Adipose tissue (tissue), 3 donors: ENCODE results near the gene UBE2L5. TPM values are rescaled to one million over a fixed set of nuclear protein-coding genes. Genes with fewer than 3 reads are reported as not detected.

Experiments used
- H3K27ac ChIP-seq: one replicate; pipeline ENCODE4 v1.5.1; 2013; ENCODE audit warnings: low read depth, low read length
- WGBS, 3 donors: extraction: QIAGEN DNeasy Blood & Tissue Kit; methylation state at CpG; one replicate each; pipeline ENCODE4 v1.1.7; 2013; 5-methylcytosine and 5-hydroxymethylcytosine counted together
- polyA plus RNA-seq, 3 donors: library from polyadenylated mRNA; stranded (reverse); fragments of 200-250 nt; gene quantifications; one replicate each; pipeline ENCODE4 v1.2.3, GENCODE V29; 2013
- donor health status: healthy with polysubstance abuse.
- donor health status: Bipolar disorder and iron deficiency.
- donor health status: healthy.

The UBE2L5 gene
- polyA plus RNA-seq, result under 1 TPM in 2 of 3 donors, not detected in 1; 0.02 to 0.12 TPM

DNA sequence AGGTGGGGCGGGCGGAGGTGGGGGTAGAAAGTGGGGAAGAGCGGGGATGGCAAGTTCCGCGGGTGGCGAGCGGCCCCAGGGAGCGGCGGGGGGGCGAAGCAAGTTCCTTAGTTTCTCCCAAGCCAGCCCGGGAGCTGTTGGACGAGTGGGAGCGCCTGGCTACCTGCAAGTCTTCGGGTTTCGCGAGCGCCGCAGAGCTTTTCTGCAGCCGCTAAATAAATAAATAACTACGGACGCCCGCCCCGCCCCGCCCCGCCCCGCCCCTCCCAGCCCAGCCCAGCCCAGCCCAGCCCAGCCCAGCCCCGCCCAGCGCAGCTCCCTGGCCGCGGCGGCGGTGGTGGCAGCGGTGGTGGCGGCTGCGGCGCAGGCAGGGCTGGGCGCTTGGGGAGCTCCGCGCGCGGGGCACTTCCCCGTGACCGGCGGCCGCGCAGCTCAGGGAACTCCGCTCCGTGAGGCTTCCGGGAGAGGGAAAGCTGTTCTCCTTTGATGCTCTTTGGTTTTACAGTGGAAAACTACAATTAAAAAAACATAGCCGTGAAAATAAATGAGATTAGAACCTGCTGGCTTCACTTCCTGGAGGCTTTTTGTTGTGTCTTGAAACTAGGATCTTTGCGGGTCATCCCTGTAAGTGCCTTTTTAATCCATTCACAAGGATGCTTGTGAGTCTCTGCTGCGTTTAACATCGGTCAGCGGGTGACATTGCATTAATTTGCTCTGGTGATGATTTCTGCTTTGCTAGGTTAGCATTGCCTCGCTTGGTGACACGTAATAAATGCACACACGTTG, at the start of gene UBE2L5:
TSS of gene UBE2L5 (plus strand) at position 440 of the 786 bp plus-strand sequence. CDS start 5,498 bp downstream, outside the sequence.
- H3K27ac ChIP-seq, result peak within 1 kb of the TSS; percentile 85
- 0 to 1% (median 0%) methylated on average over 36 to 56 of the region's 57 CpGs for WGBS, 3 donors

DNA sequence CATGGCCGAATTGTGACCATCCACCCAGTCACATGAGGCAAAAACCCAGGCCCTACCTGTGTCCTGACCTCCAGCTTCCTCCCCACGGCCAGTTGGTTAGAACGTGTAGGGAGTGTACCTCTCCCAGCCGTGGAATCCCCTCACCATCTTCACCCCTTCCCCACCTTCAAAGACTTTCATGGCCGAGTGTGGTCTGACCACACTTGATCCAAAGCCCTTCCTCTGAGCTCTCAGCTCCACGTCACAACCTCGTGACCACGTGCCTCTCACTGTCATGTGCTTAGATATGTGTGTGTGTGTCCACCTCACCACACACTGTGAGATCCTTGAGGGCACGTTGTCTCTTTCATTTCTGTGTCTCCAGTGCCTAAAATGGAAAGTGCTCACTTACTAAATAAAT, 48.6 kb upstream of the UBE2L5 start:
- 66 to 85% (median 76%) methylated on average over 9 of the region's 9 CpGs for WGBS, 3 donors
- H3K27ac ChIP-seq, result no peak overlapping the region

DNA sequence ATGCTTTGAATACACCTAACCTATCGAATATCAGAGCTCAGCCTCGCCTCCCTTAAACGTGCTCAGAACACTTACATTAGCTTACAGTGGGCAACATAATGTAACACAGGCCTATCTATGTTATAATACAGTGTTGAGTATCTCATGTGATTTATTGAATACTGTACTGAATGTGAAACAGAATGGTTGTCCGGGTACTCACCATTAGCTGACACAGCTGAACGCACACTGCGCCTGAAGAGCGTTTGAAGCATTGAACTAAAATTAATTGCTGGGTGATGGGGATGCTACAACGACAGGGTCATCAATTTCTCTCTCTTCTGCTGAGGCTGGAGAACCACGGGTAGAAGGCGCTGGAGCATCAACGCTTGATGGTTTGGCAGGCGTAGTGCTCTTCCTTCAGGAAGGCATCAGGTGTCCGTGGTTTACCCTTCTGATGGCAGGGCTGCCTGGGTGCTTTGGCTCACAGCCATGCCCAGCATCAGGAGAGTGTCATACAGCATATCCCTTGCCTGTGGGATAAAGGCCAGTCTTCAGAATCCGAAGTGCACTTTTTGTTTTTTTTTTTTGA, 46.9 kb upstream of the UBE2L5 start:
- H3K27ac ChIP-seq, result no peak overlapping the region
- WGBS, 3 donors, result 80 to 85% (median 84%) methylated on average over 14 of the region's 14 CpGs

DNA sequence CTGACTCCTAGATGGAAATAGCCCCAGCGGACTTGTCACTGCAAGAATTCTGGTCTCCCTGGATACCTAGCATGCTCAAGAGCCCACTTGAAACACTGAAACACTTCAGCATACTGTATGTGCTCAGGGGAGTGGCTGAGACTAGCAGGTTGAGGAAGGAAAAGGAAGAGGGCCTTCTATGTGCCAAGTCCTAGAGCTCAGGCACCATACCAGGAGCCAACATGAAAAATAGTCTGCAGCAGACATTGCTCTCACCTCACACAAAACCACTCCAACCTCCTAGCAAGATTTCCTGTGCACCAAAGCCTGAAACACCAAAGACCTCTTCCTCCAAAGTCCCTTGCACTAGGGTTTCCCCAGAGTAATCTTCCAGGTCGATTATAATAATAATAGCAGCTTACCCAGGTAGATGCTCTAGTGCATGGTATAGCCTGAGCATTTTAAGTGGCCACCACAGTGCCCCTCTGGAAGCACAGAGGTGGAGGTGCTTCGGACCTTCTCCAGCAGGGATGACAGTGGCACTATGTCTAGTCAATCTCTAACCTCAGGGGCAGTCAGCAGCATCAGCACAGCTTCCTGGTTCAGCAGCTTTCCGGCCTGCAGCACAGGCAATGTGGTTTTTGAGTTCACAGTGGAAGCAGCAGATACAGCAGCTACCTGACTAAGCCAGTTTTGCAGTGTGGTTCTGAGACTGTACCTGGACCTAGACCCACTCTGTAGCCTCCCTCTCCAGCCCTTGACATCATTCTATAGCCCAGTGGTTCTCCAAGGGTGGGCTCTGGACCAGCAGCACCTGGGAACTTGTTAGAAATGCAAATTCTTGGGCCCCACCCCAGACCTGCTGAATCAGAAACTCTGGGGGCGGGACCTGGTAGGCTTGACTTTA, 45.6 kb upstream of the UBE2L5 start:
- no peak overlapping the region for H3K27ac ChIP-seq
- 55 to 69% (median 56%) methylated on average over 5 of the region's 5 CpGs for WGBS, 3 donors

DNA sequence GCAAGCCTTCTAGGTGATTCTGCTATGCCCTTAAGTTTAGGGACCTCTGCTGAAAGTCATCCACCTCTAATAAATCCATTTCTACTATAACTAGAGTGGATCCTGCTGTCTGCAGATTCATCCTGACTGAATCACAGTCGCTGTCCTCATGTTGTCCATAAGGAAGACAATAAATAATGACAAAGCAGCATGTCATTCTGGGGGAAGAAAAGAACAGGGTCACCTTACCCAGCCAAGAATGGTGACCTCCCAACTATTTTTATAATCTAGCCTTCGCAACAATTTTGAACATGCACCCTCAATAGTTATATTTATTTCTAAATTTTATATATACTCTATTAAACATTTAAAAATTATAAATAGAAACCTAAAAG, 45.0 kb upstream of the UBE2L5 start:
- WGBS, 3 donors, result 73 to 84% (median 78%) methylated on average over 2 of the region's 2 CpGs
- no peak overlapping the region for H3K27ac ChIP-seq

DNA sequence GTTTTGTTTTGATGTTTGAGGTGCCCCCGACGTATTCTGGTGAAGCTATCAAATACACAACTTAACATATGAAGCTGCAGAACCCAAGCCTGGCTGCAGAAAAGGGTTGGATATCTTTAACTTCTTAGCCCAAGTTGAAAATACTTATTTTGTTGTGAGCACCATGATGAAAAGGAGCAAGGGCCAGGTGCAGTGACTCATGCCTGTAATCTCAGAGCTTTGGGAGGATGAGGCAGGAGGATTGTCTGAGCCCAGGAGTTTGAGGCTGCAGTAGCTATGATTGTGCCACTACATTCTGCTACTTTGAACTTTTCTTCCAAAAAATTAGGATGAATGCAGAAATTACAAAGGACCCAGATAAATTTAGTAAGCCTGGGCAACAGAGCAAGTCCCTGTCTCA, 44.1 kb upstream of the UBE2L5 start:
- no peak overlapping the region for H3K27ac ChIP-seq
- 93 to 100% (median 100%) methylated on average over 2 of the region's 2 CpGs for WGBS, 3 donors

DNA sequence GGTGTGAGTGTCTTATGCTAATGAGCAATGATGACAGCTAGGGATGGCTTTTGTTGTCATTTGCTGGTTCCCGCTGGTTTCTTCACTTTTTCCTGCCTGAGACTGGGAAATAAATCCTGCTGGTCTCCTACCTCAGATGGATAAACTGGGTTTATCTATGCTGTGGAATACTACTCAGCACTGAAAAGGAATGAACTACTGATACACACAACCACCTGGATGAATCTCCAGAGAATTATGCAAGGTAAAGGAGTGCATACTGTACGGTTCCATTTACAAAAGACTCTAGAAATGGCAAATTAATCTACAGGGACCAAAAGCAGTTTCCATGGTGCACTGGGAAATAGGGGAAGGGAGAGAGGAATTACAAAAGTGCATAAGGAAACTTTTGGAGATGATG, 41.2 kb upstream of the UBE2L5 start:
- H3K27ac ChIP-seq, result no peak overlapping the region
- WGBS, 3 donors, result 87 to 92% (median 91%) methylated on average over 2 of the region's 2 CpGs

DNA sequence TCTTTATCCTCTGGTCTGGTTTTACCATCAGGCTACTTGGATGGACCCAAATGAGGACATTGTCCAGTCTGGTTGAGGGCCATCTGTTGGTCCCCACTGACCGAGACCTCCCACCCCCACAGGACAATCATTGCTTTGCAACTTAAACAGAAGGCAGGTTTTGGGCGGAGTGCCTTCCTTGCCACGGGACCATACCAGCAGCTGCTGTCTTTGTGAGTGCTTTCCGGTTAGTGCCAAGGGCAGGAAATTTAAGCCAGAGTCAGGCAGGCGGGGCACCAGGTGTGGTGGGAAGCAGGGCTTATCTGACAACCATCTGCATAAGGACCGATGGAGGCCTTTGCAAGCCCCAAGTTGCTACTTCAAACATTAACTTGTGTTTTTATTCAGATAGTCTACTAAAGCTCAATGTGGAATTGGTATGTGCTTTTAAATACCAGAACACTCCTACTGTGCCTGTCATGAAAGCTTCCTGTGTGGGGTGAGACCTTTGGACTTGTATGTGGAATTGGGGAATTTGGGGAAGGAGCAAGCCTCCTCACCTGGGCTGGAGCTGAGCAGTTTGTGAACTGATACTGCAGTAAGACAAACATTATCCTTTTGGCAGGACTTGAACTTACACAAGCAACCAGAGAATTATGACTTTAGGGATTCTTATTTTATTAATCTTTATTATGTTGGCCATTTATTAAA, 39.3 kb upstream of the UBE2L5 start:
- WGBS, 3 donors, result 43 to 72% (median 64%) methylated on average over 6 of the region's 6 CpGs
- no peak overlapping the region for H3K27ac ChIP-seq

DNA sequence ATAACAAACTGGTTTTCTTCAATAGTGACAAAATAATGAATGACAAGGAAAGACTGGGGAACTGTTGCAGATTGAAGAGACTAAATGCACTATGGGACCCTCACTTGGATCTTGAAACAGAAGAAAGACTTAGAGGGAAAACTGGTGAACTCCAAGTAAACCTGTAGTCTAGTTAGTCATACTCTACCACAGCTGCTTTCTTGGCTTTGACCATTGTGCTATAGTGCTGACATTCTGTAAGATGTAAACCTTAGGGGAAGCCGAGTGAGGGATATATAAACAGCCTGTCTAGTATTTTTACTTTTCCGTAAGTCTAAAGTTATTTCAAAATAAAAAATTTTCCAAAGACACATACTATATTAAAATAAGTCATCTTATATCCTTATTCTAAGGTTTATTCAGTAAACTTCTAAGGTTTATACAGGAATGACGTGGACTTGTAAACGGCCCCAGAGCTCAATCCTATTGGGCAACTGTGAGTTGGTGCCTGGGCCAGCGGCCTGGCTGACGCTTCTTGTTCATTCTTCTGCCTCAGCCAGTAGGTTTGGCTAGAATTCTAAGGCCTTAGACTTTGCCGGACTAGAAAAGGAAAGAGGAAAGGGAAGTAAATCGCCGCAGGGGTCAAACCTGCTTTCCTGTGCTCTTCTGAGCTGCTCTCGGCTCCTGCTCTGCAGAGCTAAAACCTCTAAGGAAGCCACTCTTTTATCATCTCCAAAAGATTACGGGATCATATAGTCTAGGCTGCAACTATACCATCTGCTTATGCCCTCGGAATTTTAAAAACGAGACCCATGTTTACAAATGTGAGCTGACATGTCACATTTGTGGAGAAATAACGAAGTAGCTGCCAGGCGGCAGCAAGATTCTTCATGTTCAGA, 33.6 kb upstream of the UBE2L5 start:
- H3K27ac ChIP-seq, result no peak overlapping the region
- 38 to 58% (median 52%) methylated on average over 15 of the region's 15 CpGs for whole genome bisulfite sequencing, 3 donors

DNA sequence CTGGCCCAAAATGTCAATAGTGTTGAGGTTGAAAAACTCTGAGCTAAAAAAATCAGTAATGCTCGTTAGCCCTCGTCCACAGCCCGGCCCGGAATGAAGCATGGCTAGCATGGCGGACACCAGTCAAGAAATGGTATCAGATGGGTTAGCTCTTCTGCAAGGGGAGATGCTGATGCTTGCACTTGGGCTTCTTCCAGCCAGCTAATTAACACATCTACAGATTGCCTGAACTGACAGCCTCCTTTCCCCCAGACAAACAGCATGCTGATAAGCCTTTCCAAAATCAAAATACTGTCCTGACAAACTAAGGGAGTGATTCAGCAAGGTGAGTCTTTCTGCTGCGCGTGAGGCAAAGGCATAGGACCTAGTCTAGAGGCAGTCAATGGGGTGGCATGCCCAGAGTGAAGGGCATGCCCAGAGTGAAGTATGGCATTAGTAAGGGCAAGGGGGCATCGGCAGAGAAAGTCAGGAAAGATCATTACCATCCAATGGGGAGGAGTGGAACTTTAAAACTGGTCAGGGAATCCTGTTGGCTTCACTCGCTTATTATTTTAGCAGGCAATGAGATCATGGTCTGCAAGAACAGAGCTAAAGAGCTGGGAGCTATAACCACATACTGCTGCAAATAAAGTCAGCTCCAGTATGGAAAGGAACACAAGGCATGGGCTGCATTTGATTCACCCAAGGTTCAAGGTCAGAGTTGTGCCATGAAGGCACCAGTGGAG, 30.2 kb upstream of the UBE2L5 start:
- no peak overlapping the region for H3K27ac ChIP-seq
- WGBS, 3 donors, result 83 to 89% (median 86%) methylated on average over 9 of the region's 9 CpGs

DNA sequence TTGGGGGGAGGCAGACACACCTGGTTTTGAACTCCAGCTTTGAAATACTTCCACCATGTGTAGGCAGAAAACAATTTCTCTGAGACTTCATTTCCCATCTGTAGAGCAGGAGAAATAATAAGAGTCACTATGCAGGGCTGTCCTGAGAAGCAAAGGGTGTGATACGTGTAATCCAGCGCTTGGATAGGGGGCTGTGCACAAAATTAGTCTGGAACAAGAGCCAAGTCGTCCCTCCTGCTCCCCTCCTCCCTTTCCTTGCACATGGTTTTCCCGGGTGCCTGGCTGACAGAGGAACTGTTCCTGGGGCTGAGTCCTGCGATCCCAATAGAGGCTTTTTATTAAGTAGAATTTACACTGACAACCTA, 29.6 kb upstream of the UBE2L5 start:
- H3K27ac ChIP-seq, result no peak overlapping the region
- WGBS, 3 donors, result 59 to 74% (median 64%) methylated on average over 5 of the region's 5 CpGs

DNA sequence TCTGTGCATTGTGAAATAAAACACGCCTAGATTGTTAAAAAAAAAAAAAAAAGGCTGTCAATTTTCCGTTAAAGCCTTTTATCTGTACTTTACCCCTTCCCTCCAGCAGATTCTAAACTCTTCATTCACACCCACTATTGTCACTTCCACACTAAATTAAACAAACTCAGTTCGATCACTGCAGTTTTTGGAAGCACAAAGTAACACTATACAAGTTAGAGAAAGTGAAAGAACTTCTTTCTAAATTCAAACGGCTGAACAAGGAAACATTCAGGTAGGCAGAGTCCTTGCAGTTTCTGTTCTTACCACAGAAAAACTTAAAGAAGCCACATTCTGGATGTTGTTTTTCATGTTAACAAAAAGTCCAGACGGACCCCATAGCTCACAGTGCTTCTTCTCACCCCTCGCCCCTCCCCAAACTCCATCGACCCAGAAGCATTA, 27.5 kb upstream of the UBE2L5 start:
- H3K27ac ChIP-seq, result no peak overlapping the region
- WGBS, 3 donors, result 0 to 1% (median 1%) methylated on average over 7 of the region's 7 CpGs

DNA sequence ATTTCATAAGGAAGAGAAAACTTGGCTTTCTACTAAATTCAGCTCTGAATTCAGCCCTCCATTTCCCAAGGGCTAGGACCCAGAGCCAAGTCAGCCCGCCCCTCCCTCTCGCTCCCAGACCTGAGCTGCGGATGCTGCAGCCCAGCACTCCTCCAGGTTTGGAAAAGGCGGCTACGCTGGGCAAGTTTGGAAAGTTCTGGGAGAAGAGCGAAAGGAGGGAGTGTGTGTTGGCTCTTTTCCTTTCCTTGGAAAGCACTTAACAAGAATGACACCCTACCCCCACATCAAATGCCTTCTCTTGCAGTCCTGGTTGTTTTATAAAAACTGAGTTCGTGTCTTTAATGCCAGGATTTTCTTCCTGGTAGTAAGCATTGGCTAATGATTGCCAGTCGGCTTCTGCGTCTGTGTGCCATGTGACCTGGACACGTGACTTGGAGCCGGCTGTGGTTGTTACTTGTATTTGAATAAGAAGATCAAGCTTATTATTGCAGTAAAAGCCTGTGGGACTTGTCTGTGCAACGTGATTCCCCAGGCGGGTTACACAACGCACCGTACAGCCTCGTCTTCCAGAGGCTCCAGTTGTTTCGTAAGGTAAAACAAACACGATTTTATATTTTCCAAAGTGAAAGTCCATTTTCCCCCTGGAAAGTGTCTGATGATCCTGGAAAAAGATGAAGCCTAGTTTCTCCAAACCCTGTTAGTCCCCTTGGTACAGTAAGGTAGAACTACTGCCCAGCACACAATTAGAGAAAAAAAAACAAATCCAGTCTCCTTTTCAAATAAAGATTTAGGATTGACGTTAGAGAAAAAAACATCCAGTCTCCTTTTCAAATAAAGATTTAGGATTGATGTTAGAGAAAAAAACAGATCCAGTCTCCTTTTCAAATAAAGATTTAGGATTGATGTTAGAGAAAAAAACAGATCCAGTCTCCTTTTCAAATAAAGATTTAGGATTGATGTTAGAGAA, 26.8 kb upstream of the UBE2L5 start:
- WGBS, 3 donors, result 1 to 2% (median 2%) methylated on average over 19 of the region's 19 CpGs
- no peak overlapping the region for H3K27ac ChIP-seq

DNA sequence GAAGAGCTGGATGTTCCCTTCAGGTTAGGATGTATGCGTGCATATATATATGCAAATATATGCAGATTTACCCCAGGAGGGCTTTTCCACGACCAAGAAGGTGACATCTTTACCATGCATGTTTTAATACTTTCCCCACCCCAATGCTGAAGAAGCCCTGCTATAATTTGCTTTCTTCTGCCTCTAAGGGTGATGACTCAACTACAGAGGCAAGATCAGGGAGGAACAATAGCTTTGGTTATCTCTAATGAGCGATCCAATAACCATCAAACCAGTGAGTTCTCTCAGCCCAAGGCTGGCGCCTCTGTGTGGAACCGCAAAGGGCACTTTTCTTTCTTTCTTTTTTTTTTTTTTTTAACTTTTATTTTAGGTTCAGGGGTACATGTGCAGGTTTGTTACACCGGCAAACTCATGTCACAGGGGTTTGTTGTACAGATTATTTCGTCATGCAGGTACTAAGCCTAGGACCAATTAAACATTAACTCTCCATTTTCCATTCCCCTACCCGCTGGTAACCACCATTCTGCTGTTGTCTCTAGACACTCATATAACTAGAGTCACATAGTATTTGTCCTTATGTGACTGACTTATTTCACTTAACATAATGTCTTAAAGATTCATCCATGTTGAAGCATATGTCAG, 25.7 kb upstream of the UBE2L5 start:
- 57 to 87% (median 85%) methylated on average over 8 of the region's 8 CpGs for WGBS, 3 donors
- H3K27ac ChIP-seq, result no peak overlapping the region

DNA sequence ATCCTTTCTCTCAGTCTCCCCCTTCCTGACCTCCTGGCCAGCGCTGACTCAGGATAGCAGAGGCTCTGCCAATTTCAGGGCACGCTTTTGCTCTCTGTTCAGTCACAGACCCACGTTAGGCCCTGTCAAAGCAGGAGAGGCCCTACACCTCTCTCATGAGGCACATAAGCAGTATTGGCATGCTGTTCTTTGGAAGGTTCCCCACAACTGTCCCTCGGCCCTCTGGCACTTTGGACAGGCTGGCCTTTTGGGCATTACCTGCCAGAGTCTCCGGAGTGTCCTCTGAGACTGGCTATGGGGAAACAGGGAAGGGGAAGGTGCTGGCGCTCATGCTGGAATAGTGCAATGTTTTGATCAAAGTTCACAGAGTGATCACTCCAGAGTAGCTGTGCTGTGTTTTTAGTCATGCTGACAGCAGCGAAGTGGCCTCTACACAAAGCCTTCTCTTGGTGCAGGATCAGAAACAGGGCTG, 23.7 kb upstream of the UBE2L5 start:
- no peak overlapping the region for H3K27ac ChIP-seq
- WGBS, 3 donors, result 59 to 80% (median 75%) methylated on average over 7 of the region's 7 CpGs

DNA sequence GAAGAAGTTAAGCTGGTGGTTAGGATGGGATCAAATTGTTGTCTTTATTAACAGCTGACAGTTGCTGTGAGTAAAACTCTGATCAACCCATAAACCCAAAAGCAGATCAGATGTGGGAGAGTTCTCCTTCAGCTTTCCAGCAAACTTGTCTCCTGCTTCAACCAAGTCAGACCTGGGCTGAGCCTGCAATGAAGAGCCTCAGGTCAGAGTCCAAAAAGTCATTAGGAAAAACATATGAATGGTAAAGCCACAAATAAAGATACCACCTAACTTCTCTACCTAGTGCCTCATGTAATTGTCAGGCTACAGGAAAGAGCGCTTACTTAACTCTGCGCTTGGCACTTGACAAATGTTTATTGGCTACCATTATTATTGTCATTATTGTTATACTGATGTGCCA, 21.9 kb upstream of the UBE2L5 start:
- 97 to 99% (median 97%) methylated on average over 2 of the region's 2 CpGs for WGBS, 3 donors
- no peak overlapping the region for H3K27ac ChIP-seq
